Tongue (tissue), 2 donors: ENCODE data around the gene NDUFA11. TPM values are rescaled to one million over a fixed set of nuclear protein-coding genes. Genes with fewer than 3 reads are reported as not detected.
"Not testable (repeated sequence)": the region's sequence is repeated elsewhere in the genome, so short reads cannot be mapped to it uniquely, and the experiment has no call there.

ENCODE experiments used
- DNase-seq: peaks from one replicate; pipeline ENCODE4 v3.0.0-alpha.2; 2015
- total RNA-seq: library from RNA; depleted of rRNA; stranded (reverse); fragments of >200 nt; gene quantifications from one replicate; pipeline ENCODE4 v1.2.3, GENCODE V29; 2014

The NDUFA11 gene
- total RNA-seq, 1 donor from 2014 or later, result 139 TPM

DNA sequence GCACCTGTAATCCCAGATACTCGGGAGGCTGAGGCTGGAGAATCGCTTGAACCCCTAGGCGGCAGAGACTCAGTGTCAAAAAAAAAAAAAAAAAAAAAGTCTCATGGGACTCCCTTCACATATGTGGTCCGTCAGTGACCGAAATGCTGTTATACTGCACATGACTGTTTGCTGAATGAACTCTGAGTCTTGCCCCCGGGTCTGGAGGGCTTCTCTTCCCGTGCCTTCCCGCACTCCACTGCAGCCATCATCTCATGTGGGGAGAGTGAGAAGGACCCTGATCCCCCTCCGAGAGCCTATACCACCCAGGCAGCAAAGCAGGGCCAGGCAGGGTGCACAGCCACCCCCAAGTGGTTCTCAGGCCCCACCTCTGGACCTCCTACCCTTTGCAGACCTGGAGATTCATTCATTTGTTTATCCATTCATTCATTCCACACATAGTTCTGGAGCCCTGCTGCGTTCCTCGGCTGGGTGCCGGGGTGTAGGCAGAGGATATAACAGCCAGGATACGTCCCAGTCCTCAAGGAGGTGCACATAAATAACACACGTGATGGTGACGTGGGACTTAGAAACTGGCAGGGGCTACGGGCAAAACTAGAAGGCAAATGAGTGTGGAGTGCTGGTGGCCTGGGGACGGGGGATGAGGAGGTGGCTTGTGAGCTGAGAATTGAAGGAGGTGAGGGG lies 14.2 kb downstream of the NDUFA11 start:
- no peak for DNase-seq

DNA sequence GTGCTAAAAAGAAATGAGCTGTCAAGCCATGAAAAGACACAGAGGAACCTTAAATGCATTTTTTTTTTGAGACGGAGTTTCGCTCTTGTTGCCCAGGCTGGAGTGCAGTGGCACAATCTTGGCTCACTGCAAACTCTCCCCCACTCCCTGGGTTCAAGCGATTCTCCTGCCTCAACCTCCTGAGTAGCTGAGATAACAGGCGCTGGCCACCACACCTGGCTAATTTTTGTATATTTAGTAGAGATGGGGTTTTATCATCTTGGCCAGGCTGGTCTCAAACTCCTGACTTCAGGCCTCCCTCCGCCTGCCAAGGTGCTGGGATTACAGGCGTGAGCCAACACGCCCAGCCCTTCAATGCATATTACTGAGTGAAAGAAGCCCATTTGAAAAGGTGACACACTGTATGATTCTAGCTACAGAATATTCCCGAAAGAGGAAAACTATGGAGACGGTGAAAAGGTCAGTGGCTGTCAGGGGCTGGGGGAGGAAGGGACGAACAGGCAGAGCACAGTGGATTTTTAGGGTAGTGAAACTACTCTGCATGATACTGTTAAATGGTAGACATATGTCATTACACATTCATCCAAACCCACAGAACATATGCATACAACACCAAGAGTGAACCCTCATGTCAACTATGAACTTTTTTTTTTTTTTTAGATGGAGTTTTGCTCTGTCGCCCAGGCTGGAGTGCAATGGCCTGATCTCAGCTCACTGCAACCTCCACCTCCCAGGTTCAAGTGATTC lies 19.4 kb downstream of the NDUFA11 start:
- DNase-seq, result not testable (repeated sequence)

- DNase-seq, result peak; percentile 54
Measured at GRCh38 chr19:5883157-5883873, 20.3 kb downstream of the NDUFA11 start.

DNA sequence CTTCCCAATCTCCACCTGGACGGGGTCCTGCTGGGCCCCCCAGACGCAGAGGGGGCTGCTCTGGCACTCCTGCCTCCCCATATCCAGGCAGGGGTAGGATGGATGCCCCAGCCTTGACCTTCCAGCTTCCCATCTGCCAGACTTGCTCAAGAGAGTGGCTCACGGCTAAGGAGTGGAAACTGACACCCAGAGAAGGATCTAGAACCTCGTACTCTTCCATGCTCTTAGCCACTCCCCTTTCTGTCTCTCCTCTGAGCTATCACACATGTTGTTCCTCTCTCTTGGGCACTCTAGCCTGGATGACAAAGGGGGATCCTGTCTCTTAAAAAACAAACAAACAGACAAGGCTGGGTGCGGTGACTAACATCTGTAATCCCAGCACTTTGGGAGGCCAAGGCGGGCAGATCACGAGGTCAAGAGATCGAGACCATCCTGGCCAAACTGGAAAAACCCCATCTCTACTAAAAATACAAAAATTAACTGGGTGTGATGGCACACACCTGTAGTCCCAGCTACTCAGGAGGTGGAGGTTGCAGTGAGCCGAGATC lies 21.1 kb downstream of the NDUFA11 start:
- no peak for DNase-seq

- no peak for DNase-seq
Measured at GRCh38 chr19:5881543-5882299, 21.9 kb downstream of the NDUFA11 start.

DNA sequence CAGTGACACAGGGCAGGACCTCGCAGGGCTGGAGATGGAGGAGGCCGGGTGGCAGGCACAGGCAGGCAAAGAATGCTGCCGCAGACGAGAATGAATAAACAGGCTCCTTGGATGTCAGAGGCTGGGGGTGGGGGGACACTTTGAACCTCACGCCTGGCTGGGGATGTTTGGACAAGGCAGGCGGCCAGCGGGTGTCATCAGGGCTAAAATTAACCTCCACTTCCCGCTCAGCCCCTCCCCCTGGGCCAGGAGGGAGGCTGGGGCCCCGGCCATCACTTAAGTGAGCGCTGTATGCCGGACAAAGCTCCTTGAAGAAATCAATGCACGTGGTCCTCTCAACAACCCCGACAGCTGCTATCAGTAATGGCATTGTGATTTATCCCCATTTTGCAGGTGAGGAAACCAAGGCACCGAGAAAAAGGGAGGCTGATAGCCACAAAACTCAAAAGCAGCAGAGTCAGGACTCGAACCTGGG lies 22.9 kb downstream of the NDUFA11 start:
- DNase-seq, result peak; percentile 83

- DNase-seq, result no peak
Measured at GRCh38 chr19:5880196-5880595, 23.4 kb downstream of the NDUFA11 start.

- no peak for DNase-seq
Measured at GRCh38 chr19:5877882-5878281, 25.7 kb downstream of the NDUFA11 start.

GRCh38 chr19:5877427-5877826 lies 26.2 kb downstream of the NDUFA11 start:
- no peak for DNase-seq

DNA sequence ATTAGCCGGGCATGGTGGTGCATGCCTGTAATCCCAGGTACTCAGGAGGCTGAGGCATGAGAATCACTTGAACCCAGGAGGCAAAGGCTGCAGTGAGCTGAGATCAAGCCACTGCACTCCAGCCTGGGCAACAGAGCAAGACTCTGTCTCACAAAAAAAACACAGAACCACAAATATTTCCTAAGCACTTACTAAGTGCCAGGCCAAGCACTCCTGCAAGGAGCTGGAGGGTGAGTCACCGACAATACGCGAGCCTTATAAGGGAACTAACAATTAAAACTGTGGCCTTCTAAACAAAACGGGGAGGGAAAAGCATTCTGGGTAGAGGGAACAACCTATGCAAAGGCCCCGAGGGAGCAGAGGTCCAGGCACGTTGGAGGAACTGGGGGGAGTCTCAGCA lies 29.1 kb downstream of the NDUFA11 start:
- DNase-seq, result not testable (repeated sequence)

DNA sequence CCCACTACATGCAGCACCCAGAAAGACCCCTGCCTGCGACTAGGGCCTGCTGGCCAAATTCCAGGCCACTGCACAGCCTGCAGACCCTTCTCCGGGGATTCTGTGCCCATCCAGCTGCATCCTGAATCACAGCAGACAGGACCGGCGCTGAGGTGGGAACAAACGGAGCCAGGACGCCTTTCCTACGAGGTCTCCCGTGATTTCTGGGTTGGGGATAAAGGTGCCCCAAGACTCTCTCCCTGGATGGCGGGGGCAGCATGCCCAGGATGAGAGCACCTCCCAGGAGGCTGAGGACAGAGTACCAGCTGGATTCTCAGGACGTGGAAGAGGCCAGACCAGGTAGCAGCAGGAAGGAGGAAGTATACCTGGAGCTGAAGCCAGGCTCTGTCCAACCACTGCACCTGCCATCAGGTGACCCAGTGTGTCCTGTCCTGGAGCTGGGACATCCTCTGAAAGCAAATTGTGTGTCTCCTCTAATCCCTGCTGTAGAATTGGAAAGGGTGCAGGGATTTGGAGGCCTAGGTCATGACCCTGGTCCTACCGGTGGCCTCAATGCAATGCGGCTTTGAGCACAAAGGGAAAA lies 29.9 kb downstream of the NDUFA11 start:
- DNase-seq, result no peak

DNA sequence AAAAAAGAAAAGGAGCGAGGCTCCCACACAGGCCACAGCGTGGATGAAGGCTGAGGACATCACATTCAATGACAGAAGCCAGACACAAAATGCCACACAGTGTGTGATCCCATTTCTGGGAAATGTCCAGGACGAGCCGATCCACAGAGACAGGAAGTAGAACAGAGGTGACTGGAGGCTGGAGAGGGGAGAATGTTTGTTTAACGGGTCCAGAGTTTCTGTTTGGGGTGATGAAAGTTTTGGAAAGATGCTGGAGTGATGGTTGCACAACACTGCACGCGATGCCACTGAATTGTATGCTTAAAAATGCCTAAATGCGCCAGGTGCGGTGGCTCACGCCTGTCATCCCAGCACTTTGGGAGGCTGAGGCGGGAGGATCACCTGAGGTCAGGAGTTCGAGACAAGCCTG lies 32.6 kb downstream of the NDUFA11 start:
- no peak for DNase-seq

DNA sequence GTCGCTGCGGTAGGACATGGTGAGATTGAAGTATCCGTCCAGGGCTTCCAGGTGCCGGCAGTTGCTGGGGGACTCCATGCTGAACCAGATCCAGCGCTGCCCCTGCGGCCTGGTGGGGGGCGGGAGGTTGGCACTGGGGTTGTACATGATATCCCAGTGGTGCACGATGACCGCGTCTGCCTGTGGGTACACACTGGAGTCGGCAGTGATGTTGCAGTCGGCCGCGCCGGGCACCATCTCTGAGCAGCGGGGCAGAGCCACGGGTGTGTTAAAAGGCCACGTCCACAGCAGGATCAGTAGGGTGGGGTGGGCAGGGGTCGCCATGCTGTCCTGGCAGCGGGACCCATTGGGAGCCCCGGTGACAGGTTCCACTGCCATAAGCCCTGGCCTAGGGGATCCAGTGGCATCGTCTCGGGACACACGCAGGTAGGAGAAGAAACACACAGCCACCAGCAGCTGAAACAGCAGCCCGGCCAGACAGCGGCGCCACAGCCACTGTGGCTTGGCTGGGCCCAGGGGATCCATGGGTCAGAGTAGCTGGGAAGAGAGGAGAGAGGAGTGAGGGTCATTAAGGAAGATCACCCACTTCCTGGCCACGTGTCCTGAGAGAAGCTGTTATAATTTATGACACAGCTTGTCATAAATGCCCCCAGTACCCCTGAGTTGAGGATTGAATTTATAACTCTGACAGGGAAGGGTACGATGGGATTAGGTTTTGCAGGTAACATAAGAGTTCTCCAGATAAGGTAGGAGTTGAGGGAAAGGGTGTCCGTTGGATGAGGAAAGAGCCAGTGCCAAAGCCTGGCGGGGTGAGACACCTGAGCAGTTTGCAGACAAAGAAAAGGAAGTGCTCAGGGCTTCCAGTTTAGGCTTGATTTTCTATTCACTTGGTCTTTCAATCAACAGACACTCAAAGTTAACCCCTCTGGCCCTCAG lies 36.1 kb downstream of the NDUFA11 start:
- DNase-seq, result no peak

GRCh38 chr19:5865772-5866171 lies 37.8 kb downstream of the NDUFA11 start:
- no peak for DNase-seq

DNA sequence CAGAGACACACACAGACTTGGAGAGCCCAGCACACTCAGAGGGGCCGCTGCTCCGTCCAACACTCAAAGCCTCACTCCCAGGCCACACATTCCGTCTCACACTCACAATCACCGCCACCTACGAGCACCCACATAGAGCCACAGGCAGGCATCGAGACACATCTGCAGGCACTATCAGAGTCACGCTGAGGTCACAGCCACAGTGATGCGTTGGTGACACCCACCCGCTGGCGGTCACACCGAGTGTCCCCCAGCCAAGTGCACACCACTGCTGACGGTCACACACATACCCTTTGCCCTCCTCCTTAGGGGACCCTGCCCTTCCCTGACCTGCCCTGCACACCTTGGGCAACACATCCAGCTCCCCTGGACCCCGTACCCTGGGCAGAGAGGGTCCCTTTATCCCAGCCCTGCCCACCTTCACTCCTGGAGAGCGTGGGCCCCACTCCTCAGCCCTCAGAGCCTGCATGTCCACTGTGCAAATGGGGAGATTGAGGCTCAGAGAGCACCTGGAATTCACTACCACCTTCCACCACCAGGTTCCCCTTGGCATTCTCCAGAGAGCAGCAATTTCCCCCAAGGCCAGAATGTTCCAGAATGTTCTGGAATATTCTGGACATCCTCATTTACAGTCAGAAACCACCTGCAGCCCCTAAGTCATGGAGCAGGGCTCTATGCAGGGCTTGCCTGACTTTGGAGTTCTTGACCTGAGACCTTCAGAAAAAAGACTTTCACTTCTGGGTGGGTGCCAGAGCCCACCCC lies 38.7 kb downstream of the NDUFA11 start:
- no peak for DNase-seq

GRCh38 chr19:5864013-5864720 lies 39.4 kb downstream of the NDUFA11 start:
- DNase-seq, result no peak

DNA sequence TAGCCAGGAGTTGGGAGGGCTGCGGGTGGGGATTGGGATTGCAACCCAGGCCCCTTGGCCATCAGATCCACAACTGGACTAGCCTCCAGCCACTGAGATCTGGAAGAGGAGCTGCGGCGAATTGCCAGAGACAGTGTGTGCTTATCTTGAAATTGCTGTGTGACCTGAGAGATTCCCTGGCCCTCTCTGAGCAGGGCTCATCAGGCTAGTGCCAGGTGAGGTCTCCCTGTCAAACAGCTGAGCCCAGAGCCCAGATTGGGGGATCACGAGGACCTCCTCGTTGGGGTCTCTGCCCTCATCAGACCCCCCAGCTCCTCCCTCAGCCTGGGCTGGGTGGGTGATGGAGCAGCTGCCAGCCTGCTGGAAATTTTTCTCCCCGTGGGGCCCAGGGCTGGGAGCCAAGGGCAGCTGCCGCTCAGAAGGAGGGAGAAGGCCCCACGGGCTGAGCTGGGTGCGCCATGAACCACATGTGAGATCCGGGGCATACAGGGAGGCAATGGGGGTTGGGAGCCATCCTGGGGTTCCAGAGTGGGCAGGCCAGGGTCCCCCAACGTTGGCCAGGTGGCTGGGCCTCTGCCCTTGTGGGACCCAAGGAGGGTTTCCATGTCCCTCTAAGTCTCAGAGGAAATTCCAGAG lies 40.4 kb downstream of the NDUFA11 start:
- no peak for DNase-seq
